WTC11 (cell line): ENCODE measurements around the gene RAB17. TPM values are rescaled to one million over a fixed set of nuclear protein-coding genes. Genes with fewer than 3 reads are reported as not detected.

Experiments
- ATAC-seq: fragments of 200-7000 bp; cut with Tn5 transposase; 2 replicates; pipeline ENCODE4 v1.10.0; 2021; ENCODE audit warnings: mild to moderate bottlenecking, moderate library complexity
- CTCF ChIA-PET: fragments of 300-600 bp; sonication (Branson Sonifier 250); formaldehyde crosslinking; loops from one replicate; lab custom pipeline; 2021; ENCODE audit warnings: antibody characterized with exemption; lab: Charles Lee
- POLR2A ChIA-PET: fragments of 350-600 bp; sonication (Branson Sonifier 250); formaldehyde crosslinking; loops from one replicate; lab custom pipeline; 2021; ENCODE audit warnings: antibody characterized with exemption; lab: Charles Lee
- DNase-seq: peaks from one replicate; pipeline ENCODE4 v3.0.0; 2021; ENCODE audit warnings: low spot score
- H3K27ac Mint-ChIP-seq: 2 replicates; pipeline ENCODE4 v1.8.0; 2021; ENCODE audit warnings: mixed read lengths
- H3K27me3 Mint-ChIP-seq: 2 replicates; pipeline ENCODE4 v1.8.0; 2021; ENCODE audit warnings: low read depth, mild to moderate bottlenecking, moderate library complexity, mixed read lengths
- H3K36me3 Mint-ChIP-seq: 2 replicates; pipeline ENCODE4 v1.8.0; 2021; ENCODE audit warnings: mixed read lengths
- H3K4me1 Mint-ChIP-seq: 2 replicates; pipeline ENCODE4 v1.8.0; 2022; ENCODE audit warnings: mixed read lengths
- H3K4me3 Mint-ChIP-seq: 2 replicates; pipeline ENCODE4 v1.8.0; 2021; ENCODE audit warnings: mild to moderate bottlenecking, moderate library complexity, mixed read lengths
- H3K9me3 Mint-ChIP-seq: 2 replicates; pipeline ENCODE4 v1.8.0; 2021; ENCODE audit warnings: mixed read lengths
- ATF1 ChIP-seq: sonication (generic); formaldehyde crosslinking; IDR thresholded peaks from 2 replicates; pipeline ENCODE4 v1.8.1; 2023; ENCODE audit warnings: mild to moderate bottlenecking, moderate library complexity, missing genetic modification reagents
- ATF2 ChIP-seq: sonication (generic); formaldehyde crosslinking; IDR thresholded peaks from 2 replicates; pipeline ENCODE4 v1.8.1; 2022; ENCODE audit warnings: low read depth, missing genetic modification reagents, borderline replicate concordance
- CBFB ChIP-seq: sonication (generic); formaldehyde crosslinking; IDR thresholded peaks from 2 replicates; pipeline ENCODE4 v1.8.1; 2022; ENCODE audit warnings: mild to moderate bottlenecking, low read depth, missing genetic modification reagents
- JAZF1 ChIP-seq: fragments of 250-450 bp; sonication (Bioruptor Pico); IDR thresholded peaks from 2 replicates; pipeline ENCODE4 v1.9.0; 2021; ENCODE audit warnings: moderate library complexity, mild to moderate bottlenecking, inconsistent platforms
- NR3C1 ChIP-seq: sonication (generic); formaldehyde crosslinking; conservative IDR thresholded peaks from 2 replicates; pipeline ENCODE4 v1.8.1; 2023; ENCODE audit warnings: low read depth, mild to moderate bottlenecking, missing genetic modification reagents
- SP1 ChIP-seq: sonication (generic); formaldehyde crosslinking; conservative IDR thresholded peaks from 2 replicates; pipeline ENCODE4 v1.8.1; 2022; ENCODE audit warnings: missing genetic modification reagents
- TEAD1 ChIP-seq: sonication (generic); formaldehyde crosslinking; IDR thresholded peaks from 2 replicates; pipeline ENCODE4 v1.8.0; 2022; ENCODE audit warnings: mild to moderate bottlenecking, missing genetic modification reagents
- USF2 ChIP-seq: sonication (generic); formaldehyde crosslinking; IDR thresholded peaks from 2 replicates; pipeline ENCODE4 v1.8.1; 2023; ENCODE audit warnings: mild to moderate bottlenecking, missing genetic modification reagents, moderate library complexity
- ZMAT4 ChIP-seq: fragments of 250-450 bp; sonication (Bioruptor Pico); IDR thresholded peaks from 2 replicates; pipeline ENCODE4 v1.9.0; 2021; ENCODE audit warnings: mild to moderate bottlenecking
- ZNF263 ChIP-seq: sonication (generic); formaldehyde crosslinking; IDR thresholded peaks from 2 replicates; pipeline ENCODE4 v1.8.1; 2022; ENCODE audit warnings: low read depth, mild to moderate bottlenecking, moderate library complexity, missing genetic modification reagents
- ZNF396 ChIP-seq: fragments of 250-450 bp; sonication (Bioruptor Pico); IDR thresholded peaks from 2 replicates; pipeline ENCODE4 v1.8.0; 2021; ENCODE audit warnings: mild to moderate bottlenecking, moderate library complexity, borderline replicate concordance
- total RNA-seq: library from RNA; stranded (reverse); gene quantifications from 3 replicates; pipeline ENCODE4 v1.2.3, GENCODE V29; 2021
- TF ChIP-seq, protein P1 (sequence below): sonication (generic); formaldehyde crosslinking; IDR thresholded peaks from 2 replicates; pipeline ENCODE4 v1.8.1; 2023; ENCODE audit warnings: mild to moderate bottlenecking, missing genetic modification reagents
- TF ChIP-seq, protein P2 (sequence below): fragments of 250-450 bp; sonication (Bioruptor Pico); IDR thresholded peaks from 2 replicates; pipeline ENCODE4 v1.8.0; 2021; ENCODE audit warnings: mild to moderate bottlenecking
- TF ChIP-seq, protein P3 (sequence below): sonication (generic); formaldehyde crosslinking; IDR thresholded peaks from 2 replicates; pipeline ENCODE4 v1.8.0; 2022; ENCODE audit warnings: missing genetic modification reagents

Gene RAB17
- total RNA-seq, 1 experiment from 2014 or later = 140 TPM

- TF ChIP-seq, protein P1, sequence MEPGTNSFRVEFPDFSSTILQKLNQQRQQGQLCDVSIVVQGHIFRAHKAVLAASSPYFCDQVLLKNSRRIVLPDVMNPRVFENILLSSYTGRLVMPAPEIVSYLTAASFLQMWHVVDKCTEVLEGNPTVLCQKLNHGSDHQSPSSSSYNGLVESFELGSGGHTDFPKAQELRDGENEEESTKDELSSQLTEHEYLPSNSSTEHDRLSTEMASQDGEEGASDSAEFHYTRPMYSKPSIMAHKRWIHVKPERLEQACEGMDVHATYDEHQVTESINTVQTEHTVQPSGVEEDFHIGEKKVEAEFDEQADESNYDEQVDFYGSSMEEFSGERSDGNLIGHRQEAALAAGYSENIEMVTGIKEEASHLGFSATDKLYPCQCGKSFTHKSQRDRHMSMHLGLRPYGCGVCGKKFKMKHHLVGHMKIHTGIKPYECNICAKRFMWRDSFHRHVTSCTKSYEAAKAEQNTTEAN (CRISPR knock-in tag) = no peak
- TF ChIP-seq ZNF396 (CRISPR knock-in tag) (no peak), TEAD1 (no peak), ATF2 (no peak), ATF1 (CRISPR knock-in tag) (no peak), NR3C1 (CRISPR knock-in tag) (no peak)
- TF ChIP-seq, protein P2, sequence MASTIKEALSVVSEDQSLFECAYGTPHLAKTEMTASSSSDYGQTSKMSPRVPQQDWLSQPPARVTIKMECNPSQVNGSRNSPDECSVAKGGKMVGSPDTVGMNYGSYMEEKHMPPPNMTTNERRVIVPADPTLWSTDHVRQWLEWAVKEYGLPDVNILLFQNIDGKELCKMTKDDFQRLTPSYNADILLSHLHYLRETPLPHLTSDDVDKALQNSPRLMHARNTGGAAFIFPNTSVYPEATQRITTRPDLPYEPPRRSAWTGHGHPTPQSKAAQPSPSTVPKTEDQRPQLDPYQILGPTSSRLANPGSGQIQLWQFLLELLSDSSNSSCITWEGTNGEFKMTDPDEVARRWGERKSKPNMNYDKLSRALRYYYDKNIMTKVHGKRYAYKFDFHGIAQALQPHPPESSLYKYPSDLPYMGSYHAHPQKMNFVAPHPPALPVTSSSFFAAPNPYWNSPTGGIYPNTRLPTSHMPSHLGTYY (CRISPR knock-in tag) = no peak
- TF ChIP-seq, all 79 proteins: peak for 0
Observed at GRCh38 chr2:237552908-237553307, 37.6 kb downstream of the RAB17 start (continued).

DNA sequence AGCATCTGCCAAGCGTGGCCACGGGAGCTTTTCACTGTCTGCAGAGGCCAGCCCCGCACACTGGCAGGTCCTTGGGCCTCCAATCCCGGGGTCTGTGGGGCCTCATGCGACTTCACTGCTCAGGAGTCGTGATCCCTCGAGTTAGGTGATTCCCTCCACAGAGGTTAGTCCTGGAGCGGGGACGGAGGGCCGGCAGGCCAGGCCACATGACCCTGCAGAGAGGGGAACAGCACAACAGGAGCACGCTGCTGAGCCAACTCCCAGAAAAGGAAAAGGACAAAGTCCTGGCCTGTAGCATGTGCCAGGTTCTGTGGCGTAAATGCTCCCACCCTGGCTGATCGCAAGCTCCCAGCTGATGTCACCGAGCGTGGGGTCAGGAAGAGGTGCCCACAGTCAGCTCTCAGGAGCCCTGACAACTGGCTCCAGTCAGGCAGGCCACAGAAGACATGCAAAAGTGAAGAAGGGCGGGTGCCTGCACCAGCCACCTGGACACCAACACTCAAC, 39.4 kb downstream of the RAB17 start:
- Mint-ChIP-seq H3K27me3 (no peaks in the 10 kb centered on the region; the same call in 1 of the 2 replicates), H3K9me3 (peaks cover 32% of the 10 kb centered on the region), H3K4me3 (no peak overlapping the region), H3K36me3 (peaks cover 32% of the 10 kb centered on the region), H3K27ac (no peak overlapping the region), H3K4me1 (peaks cover 10% of the 10 kb centered on the region)
- no peak for DNase-seq
- no peak for ATAC-seq
- ChIA-PET POLR2A (no interaction called here), CTCF (interaction anchor here (2.5 to 6.0 kb wide), 3 partner anchors 22 to 130 kb away, joined by 7 to 54 read pairs (median 17); no protein-coding TSS in a partner anchor)
- no peak for TF ChIP-seq SP1 (CRISPR knock-in tag)
- no peak for TF ChIP-seq JAZF1 (CRISPR knock-in tag)
- no peak for TF ChIP-seq USF2
- no peak for TF ChIP-seq CBFB
- TF ChIP-seq ZMAT4 (CRISPR knock-in tag) = no peak
- TF ChIP-seq, protein P3, sequence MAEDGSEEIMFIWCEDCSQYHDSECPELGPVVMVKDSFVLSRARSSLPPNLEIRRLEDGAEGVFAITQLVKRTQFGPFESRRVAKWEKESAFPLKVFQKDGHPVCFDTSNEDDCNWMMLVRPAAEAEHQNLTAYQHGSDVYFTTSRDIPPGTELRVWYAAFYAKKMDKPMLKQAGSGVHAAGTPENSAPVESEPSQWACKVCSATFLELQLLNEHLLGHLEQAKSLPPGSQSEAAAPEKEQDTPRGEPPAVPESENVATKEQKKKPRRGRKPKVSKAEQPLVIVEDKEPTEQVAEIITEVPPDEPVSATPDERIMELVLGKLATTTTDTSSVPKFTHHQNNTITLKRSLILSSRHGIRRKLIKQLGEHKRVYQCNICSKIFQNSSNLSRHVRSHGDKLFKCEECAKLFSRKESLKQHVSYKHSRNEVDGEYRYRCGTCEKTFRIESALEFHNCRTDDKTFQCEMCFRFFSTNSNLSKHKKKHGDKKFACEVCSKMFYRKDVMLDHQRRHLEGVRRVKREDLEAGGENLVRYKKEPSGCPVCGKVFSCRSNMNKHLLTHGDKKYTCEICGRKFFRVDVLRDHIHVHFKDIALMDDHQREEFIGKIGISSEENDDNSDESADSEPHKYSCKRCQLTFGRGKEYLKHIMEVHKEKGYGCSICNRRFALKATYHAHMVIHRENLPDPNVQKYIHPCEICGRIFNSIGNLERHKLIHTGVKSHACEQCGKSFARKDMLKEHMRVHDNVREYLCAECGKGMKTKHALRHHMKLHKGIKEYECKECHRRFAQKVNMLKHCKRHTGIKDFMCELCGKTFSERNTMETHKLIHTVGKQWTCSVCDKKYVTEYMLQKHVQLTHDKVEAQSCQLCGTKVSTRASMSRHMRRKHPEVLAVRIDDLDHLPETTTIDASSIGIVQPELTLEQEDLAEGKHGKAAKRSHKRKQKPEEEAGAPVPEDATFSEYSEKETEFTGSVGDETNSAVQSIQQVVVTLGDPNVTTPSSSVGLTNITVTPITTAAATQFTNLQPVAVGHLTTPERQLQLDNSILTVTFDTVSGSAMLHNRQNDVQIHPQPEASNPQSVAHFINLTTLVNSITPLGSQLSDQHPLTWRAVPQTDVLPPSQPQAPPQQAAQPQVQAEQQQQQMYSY (CRISPR knock-in tag) = no peak
- no peak for TF ChIP-seq ZNF263
